AG04449 (cell line): ENCODE results near the gene ANO2.
A peak's percentile ranks its signal among the peaks of the same experiment; 100 is the strongest.

Experiments
- CTCF ChIA-PET: fragments of 350-600 bp; formaldehyde crosslinking; extraction: SDS; loops from one replicate; lab custom pipeline; 2021; ENCODE audit warnings: antibody characterized with exemption; lab: Yijun Ruan, JAX
- POLR2A ChIA-PET: fragments of 400-600, 350-600 bp; formaldehyde crosslinking; extraction: SDS; loops from one replicate; lab custom pipeline; 2020; ENCODE audit warnings: antibody characterized with exemption, inconsistent platforms; lab: Yijun Ruan, JAX
- DNase-seq: peaks from one replicate; pipeline ENCODE4 v3.0.0-alpha.2; 2010; ENCODE audit warnings: low read depth, low spot score
- H3K4me3 ChIP-seq: 2 replicates; pipeline ENCODE4 v1.5.1; 2011; ENCODE audit warnings: low read depth, mild to moderate bottlenecking, control low read depth, low read length
- CTCF ChIP-seq: IDR thresholded peaks from one replicate; pipeline ENCODE4 v1.5.1; 2011; ENCODE audit warnings: mild to moderate bottlenecking, moderate library complexity, low read length, control low read depth, inconsistent platforms; ENCODE audit not compliant: insufficient read depth; ENCODE audit errors: missing control alignments

The ANO2 gene

DNA sequence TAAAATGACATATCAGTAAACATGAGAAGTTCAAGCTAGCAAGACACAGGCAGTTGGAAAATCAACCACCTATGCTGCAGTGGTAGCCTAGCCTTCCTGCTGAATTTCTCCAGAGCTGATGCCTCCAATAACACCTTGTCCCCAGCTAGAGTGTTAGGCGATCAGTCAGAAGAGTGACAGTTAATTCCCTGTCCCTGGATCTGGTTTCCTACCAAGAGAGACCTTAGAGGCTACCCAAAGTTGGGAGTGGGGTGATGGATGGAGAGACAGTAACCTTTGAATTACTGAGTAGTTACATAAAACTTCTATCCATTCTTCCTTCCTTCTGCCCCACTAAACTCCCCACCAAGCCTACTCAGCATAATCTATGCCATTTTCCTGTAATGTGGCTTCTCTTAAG, 1.9 kb upstream of the ANO2 start:
- POLR2A ChIA-PET, result no interaction called here
- DNase-seq, result no peak
- no peak for TF ChIP-seq CTCF

DNA sequence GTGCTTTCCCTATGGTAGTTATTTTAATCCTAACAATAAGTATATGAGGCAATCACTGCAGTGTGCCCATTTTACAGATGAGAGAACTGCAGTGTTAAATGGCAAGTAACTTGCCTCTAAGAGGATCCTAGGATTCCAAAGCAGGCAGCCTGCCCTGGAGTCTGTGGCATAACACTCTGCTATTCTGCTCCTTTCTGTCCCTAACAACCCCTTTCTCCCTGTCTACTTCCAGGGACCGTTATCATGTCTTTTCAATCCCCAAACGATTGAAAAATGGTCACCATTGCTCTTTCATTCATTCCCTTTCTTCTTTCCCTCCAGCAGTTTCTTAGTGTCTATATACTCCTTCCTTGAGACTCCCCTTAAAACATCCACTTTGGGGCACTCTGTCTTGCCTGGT, 1.3 kb upstream of the ANO2 start:
- no peak for DNase-seq
- no peak overlapping the region for H3K4me3 ChIP-seq
- ChIA-PET POLR2A (no interaction called here), CTCF (interaction anchor here (1.6 kb wide), 1 partner anchor 18 kb away, joined by 5 read pairs; no protein-coding TSS in a partner anchor)
- no peak for TF ChIP-seq CTCF

More for the DNA sequence above, 1.9 kb upstream of the ANO2 start:
- CTCF ChIA-PET, result interaction anchor here (1.6 kb wide), 1 partner anchor 17 kb away, joined by 5 read pairs; no protein-coding TSS in a partner anchor
- no peak overlapping the region for H3K4me3 ChIP-seq

- CTCF ChIA-PET, result interaction anchor here (1.0 kb wide), 1 partner anchor 44 kb away, joined by 4 read pairs; no protein-coding TSS in a partner anchor
- H3K4me3 ChIP-seq, result peak overlapping the region; percentile 32
- TF ChIP-seq CTCF, result no peak
- no peak for DNase-seq
- POLR2A ChIA-PET, result no interaction called here
Measured at GRCh38 chr12:5944688-5945070, 380 bp downstream of the ANO2 start.

DNA sequence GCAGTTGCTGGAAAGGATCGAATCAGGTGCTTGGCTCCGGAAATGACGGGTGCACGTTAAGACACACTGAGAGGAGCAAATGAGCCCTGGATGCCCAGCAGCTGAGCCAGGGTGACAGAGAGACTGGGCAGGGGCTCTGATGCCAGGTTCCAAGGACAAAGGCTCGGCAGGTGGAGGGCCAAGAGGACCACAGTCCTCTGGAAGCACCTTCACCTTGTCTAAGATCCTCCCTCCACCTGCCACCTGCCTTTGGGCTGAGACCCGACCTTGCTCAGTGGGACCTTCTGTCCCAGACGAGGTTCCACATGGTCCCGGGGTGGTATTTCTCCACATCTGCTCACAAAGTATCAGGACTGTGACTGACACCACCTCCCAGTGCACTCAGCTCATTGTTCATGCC, 1.0 kb downstream of the ANO2 start:
- no peak for TF ChIP-seq CTCF
- ChIA-PET POLR2A (no interaction called here), CTCF (no interaction called here)
- DNase-seq, result no peak
- no peak overlapping the region for H3K4me3 ChIP-seq

DNA sequence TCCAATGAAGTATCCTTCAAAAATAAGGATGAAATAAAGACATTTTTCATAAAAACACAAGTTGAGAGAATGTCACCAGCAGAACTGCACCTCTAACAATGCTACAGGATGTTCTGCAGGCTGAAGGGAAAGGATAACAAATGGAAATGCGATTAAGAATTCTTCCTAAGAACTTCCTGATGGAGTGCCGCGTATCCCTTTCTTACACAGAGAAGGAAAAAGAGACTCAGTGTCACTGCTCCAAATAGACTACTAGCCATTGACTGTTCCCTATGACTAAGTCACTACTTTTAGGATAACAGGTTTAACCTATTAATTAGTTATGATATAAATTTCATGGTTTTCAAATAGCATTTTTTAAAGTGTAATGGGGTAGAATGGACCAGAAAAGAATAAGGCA, 3.2 kb downstream of the ANO2 start:
- H3K4me3 ChIP-seq, result no peak overlapping the region
- TF ChIP-seq CTCF, result no peak
- CTCF ChIA-PET, result interaction anchor here (2.9 kb wide), 1 partner anchor 47 kb away, joined by 8 read pairs; no protein-coding TSS in a partner anchor
- no peak for DNase-seq
- POLR2A ChIA-PET, result no interaction called here

- TF ChIP-seq CTCF, result no peak
- no peak overlapping the region for H3K4me3 ChIP-seq
- POLR2A ChIA-PET, result no interaction called here
- CTCF ChIA-PET, result no interaction called here
- no peak for DNase-seq
Measured at GRCh38 chr12:5927732-5928516, 17.1 kb downstream of the ANO2 start.
